SU-DHL-6 (cell line): ENCODE data around the gene SDK2.

Experiments used
- CTCF ChIP-seq: fragments of 200-600 bp; sonication (generic); IDR thresholded peaks from one replicate; pipeline ENCODE4 v1.5.1; 2017; ENCODE audit warnings: antibody characterized with exemption, mild to moderate bottlenecking, low read length, moderate library complexity; ENCODE audit not compliant: insufficient read depth, poor library complexity, severe bottlenecking
- EZH2phosphoT487 ChIP-seq: fragments of 200-600 bp; sonication (generic), shearing (Covaris generic); conservative IDR thresholded peaks from 2 replicates; pipeline ENCODE4 v1.6.1; 2018; ENCODE audit warnings: mild to moderate bottlenecking, antibody characterized with exemption, low read length, moderate library complexity, mixed read lengths

- TF ChIP-seq CTCF (no peak), EZH2phosphoT487 (no peak)
Measured at GRCh38 chr17:73410586-73411312, 233.5 kb downstream of the SDK2 start.
